GM19468 (cell line): ENCODE results near the gene PXDN.
"Not testable (repeated sequence)": the region's sequence is repeated elsewhere in the genome, so short reads cannot be mapped to it uniquely, and the experiment has no call there.

Source experiments
- ATAC-seq: cut with Tn5 transposase; IDR thresholded peaks from one replicate; pipeline ENCODE4 v1.9.1; 2021; ENCODE audit warnings: mild to moderate bottlenecking, moderate library complexity, moderate number of reproducible peaks; ENCODE audit not compliant: unreplicated experiment; ENCODE audit errors: extremely low read depth

PXDN gene

DNA sequence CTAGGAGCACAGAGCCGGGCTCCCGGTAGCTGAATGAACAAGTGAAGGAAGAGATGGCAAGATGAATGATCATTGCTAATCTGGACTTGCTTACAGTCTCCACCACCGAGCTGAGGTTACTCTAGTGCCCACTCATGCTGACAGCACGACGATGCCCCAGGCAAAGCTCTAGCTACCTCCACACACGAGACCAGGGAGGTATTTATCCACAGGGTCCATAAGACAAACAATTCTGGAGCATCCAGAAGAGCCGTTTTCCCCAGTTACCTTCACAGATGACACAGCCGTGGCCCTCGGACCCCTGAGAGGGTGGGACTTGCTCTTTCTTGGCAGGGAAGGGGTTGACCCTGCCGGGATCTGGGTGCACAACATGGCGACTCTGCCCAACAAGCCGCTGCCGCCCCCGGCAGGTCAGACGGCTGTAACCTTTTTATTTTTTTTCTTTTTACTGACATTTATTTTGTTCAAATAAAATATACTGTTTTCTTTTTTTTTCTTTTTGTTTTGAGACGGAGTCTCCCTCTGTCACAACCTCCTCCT is 120.3 kb downstream of the PXDN start:
- no peak for ATAC-seq

DNA sequence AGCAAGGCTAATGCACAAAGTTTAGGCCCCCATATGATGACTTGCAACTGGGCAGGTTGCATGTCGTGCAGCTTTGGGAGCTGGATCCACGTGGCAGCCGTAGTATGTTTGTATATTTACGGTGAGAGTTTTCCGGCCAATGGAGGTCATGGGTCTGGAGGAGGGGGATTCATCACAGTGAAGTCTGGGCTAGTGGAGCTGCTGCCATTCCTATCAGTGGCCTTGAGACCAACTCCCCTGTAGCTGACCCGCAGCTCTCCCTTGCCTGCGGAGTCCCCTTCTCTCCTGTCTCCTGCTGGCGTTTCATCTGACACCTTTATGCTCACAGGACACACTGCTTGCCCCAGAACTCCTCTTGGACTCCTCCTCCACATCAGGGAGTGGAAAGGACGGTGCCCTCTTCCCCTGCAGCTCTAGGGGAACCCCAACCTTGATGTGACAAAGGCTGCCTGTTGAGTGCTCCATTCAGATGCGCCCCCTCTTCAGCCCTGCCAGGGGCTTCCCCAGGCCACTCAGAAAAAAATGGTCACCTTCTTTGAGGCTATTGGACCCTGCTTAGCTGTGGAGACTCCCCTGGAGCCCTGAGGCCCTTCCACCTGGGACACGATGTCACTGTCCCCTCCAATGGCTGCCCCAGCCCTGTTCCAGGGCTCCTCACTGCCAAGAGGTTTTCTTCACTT is 121.7 kb downstream of the PXDN start:
- no peak for ATAC-seq

- ATAC-seq: not testable (repeated sequence)
These were observed 122.3 kb downstream of the PXDN start for GRCh38 chr2:1621976-1622375.

DNA sequence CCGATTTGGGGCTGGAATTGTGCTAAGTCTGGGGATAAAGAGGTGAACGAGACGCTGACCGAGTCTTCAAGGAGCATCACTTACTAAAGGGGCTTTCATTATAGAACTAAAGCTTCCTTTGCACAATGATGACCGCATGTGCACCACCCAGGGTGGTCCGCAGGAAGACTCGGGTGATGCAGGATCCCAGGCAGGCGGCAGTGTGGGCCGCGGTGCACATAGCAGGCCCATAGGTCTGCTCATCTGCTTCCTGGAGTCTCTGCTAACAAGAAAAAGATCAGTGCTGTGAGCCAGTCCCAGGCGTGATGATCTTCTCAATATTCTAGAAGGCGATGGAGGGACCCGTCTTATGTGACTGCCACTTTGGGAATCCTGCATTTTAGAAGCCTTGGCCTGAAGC is 122.8 kb downstream of the PXDN start:
- ATAC-seq: no peak

GRCh38 chr2:1621041-1621440 is 123.3 kb downstream of the PXDN start:
- ATAC-seq: no peak

GRCh38 chr2:1620081-1620480 is 124.2 kb downstream of the PXDN start:
- ATAC-seq: no peak

DNA sequence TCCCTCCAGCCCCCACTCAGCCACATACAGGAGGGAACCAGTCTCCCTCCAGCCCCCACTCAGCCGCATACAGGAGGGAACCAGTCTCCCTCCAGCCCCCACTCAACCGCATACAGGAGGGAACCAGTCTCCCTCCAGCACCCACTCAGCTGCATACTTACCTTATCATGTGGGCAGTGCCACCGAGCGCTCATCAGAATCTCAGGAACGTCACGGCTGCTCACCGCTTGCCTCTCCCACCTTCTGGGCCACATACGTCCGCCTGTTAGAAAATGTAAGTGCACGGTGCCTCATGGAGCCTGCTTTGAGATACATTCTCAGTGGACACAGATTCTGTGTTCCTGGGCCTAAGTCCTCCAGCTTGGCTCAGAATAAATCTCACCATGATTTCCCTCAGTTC is 124.8 kb downstream of the PXDN start:
- no peak for ATAC-seq

DNA sequence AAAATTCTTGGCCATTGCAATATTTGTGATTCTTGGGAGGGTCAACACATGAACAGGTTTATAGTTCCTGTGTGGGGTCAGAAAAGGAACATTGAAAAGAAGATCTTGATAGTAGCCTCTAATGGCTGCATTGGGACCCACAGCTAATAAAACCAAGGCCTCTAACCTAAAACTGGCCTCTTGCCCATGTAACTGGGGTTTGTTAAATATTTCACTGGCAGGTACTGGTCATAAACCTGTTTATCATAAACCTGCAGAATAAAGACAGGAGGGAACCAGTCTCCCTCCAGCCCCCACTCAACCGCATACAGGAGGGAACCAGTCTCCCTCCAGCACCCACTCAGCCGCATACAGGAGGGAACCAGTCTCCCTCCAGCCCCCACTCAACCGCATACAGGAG is 125.3 kb downstream of the PXDN start:
- ATAC-seq: no peak

DNA sequence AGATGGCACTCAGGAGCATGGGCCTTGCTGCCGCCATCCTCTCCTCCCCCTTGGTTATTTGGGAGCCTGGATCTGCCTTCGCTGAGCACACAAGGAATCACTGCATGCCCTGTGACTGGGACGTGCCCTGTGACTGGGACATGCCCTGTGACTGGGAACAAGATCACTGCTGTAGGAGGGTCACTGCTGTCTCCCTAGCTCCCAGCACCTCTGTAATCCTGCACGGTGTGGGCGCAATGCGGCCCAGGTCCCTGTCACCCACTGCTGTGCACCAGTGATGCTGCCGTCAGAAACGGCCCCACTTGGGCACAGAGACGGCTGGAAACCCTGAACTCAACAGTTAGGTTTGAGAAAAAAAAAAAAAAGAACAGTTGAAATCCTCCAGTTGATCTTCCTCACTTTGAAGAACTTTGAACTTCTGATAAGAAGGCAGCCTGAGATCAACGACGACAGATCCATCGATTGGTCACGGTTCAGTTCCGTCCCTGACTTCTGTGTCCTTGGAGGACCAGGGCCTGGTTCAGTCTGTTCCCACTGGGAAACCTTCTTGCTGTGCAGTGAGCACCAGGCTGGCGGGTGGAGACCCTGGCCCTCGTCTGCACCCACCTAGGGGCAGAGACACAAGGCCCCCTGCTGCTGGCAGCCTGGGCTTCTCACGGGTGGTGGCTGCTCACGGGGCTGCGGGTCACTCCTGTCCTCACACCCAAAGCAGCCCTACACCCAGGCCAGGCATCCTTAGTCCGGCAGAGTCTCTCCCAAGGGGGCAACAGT is 125.9 kb downstream of the PXDN start:
- no peak for ATAC-seq

GRCh38 chr2:1617425-1618021 is 126.8 kb downstream of the PXDN start:
- no peak for ATAC-seq

DNA sequence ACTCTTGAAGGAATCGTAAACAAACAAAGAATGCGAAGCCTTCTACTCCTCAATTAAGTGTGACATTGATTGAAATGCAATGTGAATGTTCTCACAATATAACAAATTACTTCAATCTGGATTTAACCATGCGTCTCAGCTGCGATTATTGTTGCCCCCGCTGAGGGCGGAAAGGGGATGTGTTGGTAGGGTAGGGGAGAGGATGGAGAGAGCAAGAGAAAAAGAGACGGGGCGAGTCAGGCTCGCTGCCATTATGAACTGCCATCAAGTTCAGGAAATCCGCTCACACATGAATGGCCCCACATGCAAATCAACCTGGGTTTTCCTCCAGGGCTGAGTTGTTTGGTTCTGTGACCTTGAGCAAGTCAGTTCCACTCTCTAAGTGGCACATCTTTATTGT is 129.8 kb downstream of the PXDN start:
- no peak for ATAC-seq

GRCh38 chr2:1613731-1614354 is 130.5 kb downstream of the PXDN start:
- no peak for ATAC-seq

- ATAC-seq: no peak
These were observed 131.3 kb downstream of the PXDN start for GRCh38 chr2:1613078-1613445.

- ATAC-seq: no peak
These were observed 131.8 kb downstream of the PXDN start for GRCh38 chr2:1612391-1613077.

- ATAC-seq: no peak
These were observed 132.4 kb downstream of the PXDN start for GRCh38 chr2:1611886-1612285.

- no peak for ATAC-seq
These were observed 134.2 kb downstream of the PXDN start for GRCh38 chr2:1610096-1610485.

GRCh38 chr2:1609485-1610095 is 134.7 kb downstream of the PXDN start:
- ATAC-seq: no peak

DNA sequence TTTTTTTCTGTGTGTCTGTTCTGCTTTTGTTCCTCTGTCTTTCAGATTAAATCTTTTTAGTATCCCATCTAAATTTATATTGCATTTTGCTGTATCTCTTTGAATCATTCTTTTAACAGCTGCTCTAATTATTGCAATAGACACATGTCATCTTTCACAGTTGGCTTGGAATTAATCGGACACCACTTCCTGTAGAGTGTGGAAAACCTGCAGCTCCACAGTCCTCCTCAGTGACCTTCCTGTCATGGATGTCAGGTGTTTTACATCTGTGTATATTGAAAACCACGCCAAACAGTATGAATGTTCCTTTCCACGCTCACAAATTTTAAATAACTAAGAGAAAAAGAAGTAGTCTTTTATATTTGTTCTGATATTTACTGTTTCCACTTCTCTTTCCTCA is 135.3 kb downstream of the PXDN start:
- no peak for ATAC-seq

DNA sequence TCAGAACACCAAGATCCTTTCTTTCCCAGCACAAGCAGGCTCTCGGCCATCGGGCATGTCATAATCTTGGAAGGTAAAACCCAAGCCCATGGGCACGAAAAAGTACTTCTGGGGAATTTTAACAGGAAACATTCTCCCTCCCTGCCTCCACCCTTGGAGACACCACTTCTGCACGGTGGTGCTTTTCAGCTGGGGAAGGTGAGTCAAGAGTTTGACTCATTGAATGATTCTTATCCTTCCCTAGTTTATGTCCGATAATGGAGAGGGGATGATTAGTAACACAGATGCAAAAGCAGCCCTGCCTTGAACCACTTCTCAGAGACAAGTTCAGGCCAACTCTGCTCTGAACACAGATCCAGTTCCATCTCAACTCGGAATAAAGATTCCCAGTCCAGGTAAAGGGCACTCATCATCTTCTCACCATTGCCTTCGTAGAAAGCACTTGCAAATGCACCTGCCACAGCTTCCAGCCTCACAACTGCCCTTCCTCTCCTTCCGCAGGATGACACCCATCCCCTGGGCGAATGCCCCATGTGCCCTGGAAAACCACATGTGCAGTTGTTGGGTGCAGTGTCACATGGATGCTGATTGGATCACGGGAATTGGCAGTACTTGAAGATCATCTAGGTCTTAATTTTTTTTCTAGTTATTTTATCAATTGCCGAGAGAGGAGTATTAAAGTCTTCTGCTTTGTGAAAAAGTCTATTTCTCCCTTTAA is 136.2 kb downstream of the PXDN start:
- ATAC-seq: no peak
